ENCODE measurements around the gene MEIOC. TPM values are rescaled to one million over a fixed set of nuclear protein-coding genes. Genes with fewer than 3 reads are reported as not detected.
A peak's percentile ranks its signal among the peaks of the same experiment; 100 is the strongest.

The MEIOC gene
- total and polyA plus RNA-seq, 2 of the 8 experiments (the other 6 are each of a cell fraction or from before 2014, with no cell fraction given), result 4.2 to 4.8 TPM

DNA sequence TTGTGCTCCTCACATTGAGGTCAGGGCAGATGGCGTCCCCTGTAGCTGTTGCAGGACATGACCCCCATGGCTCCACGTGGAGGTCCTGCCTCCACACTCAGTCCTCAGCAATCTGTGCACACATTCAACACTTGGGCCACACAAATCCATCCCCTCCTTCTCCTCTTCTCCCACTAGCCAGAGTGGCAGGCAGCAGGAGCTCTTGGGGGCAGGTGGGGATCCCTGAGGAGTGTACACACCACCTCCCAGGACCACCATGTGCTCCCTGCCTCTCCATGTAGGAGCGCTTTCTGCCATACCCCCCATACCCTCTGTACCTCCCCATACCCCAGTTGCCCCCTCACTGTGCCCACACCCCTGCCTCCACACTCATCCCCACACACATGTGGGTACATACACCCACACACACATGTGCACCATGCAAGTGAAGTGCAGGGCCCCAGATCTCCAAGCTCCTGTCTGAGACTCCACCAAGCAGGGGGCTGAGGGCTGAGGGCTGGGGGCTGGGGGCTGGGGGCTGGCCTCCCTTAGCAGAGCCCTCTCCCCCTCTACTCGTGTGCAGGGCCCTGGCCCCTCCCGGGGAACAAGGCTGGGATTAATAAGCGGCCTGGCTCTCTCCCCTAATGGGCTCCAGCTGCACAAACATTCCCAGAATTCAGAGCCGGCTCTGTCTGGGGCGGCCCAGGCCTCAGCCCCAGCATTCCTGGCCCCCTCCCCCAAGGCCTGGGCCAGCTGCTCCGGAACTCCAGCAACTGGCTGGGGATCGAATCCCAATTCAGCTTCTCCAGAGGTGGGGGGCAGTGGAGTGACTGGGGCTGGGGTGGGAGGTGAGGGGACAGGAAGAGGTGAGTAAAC, 48.2 kb upstream of the MEIOC start:
- Histone ChIP-seq H3K4me2 (ENCODE audit: insufficient read depth in 1 of 2, low read depth in 2 of 2, low read length in 2 of 2) (no peak overlapping the region), H3K9ac (replicated peaks in 1 of 4; ENCODE audit: extremely low read depth in 1 of 4, low read depth in 3 of 4, low read length in 3 of 4) (no peak overlapping the region), H2BK15ac (ENCODE audit: low read length) (peak overlapping the region; percentile 98), H3K23me2 (ENCODE audit: low read depth, low read length) (no peaks in the 10 kb centered on the region), H3K14ac (ENCODE audit: insufficient read length) (no peak overlapping the region), H3K27ac (ENCODE audit: low read depth, low read length) (no peak overlapping the region; the same call in 1 of the 2 replicates), H2AFZ (ENCODE audit: low read length) (no peak overlapping the region), H2AK5ac (ENCODE audit: low read depth, low read length) (no peak overlapping the region), H2BK20ac (ENCODE audit: low read length) (peak overlapping the region; percentile 92), H4K91ac (replicated peaks; ENCODE audit: insufficient read length, low read length) (peak overlapping the region; percentile 93), H3K23ac (ENCODE audit: insufficient read length) (no peak overlapping the region), H3K4ac (replicated peaks; ENCODE audit: insufficient read length, low read depth, low read length) (peak overlapping the region; percentile 88), H3K4me1 (replicated peaks in 1 of 4; ENCODE audit: control insufficient read depth in 3 of 4, insufficient read depth in 4 of 4, low read length in 3 of 4) (peaks cover 4 to 16% (median 12%) of the 10 kb centered on the region in 4 experiments), H3K79me1 (ENCODE audit: low read depth, low read length) (no peaks in the 10 kb centered on the region), H4K20me1 (replicated peaks in 1 of 2; ENCODE audit: control insufficient read depth in 1 of 2, insufficient read depth in 2 of 2, low read length in 2 of 2) (no peaks in the 10 kb centered on the region), H4K5ac (ENCODE audit: insufficient read length, low read depth, low read length) (peak overlapping the region; percentile 20), H3K79me2 (ENCODE audit: control insufficient read depth in 1 of 2, insufficient read depth in 2 of 2, low read length in 2 of 2) (no peaks in the 10 kb centered on the region), H3K56ac (replicated peaks; ENCODE audit: insufficient read length, low read depth, low read length) (peak overlapping the region; percentile 10), H3K36me3 (ENCODE audit: control insufficient read depth in 2 of 4, insufficient read depth in 4 of 4, low read length in 3 of 4) (no peaks in the 10 kb centered on the region), H2BK5ac (ENCODE audit: low read depth, low read length) (peak overlapping the region; percentile 89; the same call in 1 of the 2 replicates), H3K4me3 (ENCODE audit: extremely low read depth in 1 of 4, insufficient read depth in 2 of 4, low read depth in 3 of 4, low read length in 4 of 4) (no peak overlapping the region), H2BK12ac (ENCODE audit: low read depth, low read length) (peak overlapping the region; percentile 80), H3K27me3 (replicated peaks in 1 of 4; ENCODE audit: control insufficient read depth in 3 of 4, extremely low read depth in 1 of 4, insufficient read depth in 3 of 4, low read length in 3 of 4) (no peaks in the 10 kb centered on the region), H2BK120ac (replicated peaks; ENCODE audit: low read depth, low read length) (peak overlapping the region; percentile 98), H3K18ac (ENCODE audit: extremely low read depth, low read length) (peak overlapping the region; percentile 44), H4K8ac (ENCODE audit: extremely low read depth, insufficient read depth, low read length) (peak overlapping the region; percentile 58), H3K9me3 (ENCODE audit: insufficient read depth in 2 of 2, low read depth in 1 of 2, low read length in 1 of 2) (no peaks in the 10 kb centered on the region)
- POLR2A ChIA-PET (ENCODE audit: partially characterized antibody), result interaction anchor here (0.7 to 2.2 kb wide), 7 partner anchors 9 to 66 kb away, joined by 3 to 8 read pairs (median 3); no protein-coding TSS in a partner anchor
- FAIRE-seq (no peak), DNase-seq (ENCODE audit: low read depth in 1 of 2, low spot score in 2 of 2) (peak in 1 of 2 experiments; percentile 31)
- WGBS, 2 experiments (ENCODE audit: extremely low coverage in 1 of 2, insufficient coverage in 1 of 2, insufficient read length in 1 of 2, insufficient replicate concordance in 2 of 2, low coverage in 1 of 2, low lambda C conversion rate in 2 of 2, missing lambda C conversion rate in 1 of 2), result 43% methylated on average over 9 of the region's 10 CpGs; no CpG with 5 or more reads in 1 of the 2 experiments
- CTCF ChIA-PET (ENCODE audit: partially characterized antibody), result interaction anchor here (0.8 to 4.9 kb wide), 13 partner anchors 9 to 85 kb away, joined by 3 to 23 read pairs (median 5); no protein-coding TSS in a partner anchor

Data from H1 (cell line).